H1 (cell line): ENCODE measurements around the gene ELAPOR2. TPM values are rescaled to one million over a fixed set of nuclear protein-coding genes. Genes with fewer than 3 reads are reported as not detected.
A peak's percentile ranks its signal among the peaks of the same experiment; 100 is the strongest.
"Not testable (repeated sequence)": the region's sequence is repeated elsewhere in the genome, so short reads cannot be mapped to it uniquely, and the experiment has no call there.

ENCODE experiments used
- CTCF ChIA-PET: fragments of 300-600 bp; sonication (Branson Sonifier 250); formaldehyde crosslinking; loops from one replicate; lab custom pipeline; 2021; ENCODE audit not compliant: partially characterized antibody; lab: Charles Lee
- POLR2A ChIA-PET: fragments of 300-600 bp; sonication (Branson Sonifier 250); formaldehyde crosslinking; loops from one replicate; lab custom pipeline; 2021; ENCODE audit warnings: inconsistent platforms; ENCODE audit not compliant: partially characterized antibody; lab: Charles Lee
- DNase-seq, 2 experiments: peaks; one replicate each; pipeline versions ENCODE4 v3.0.0 to v3.0.0-alpha.2; 2010 to 2022; ENCODE audit warnings: low spot score in 2 of 2, low read depth in 1 of 2, mixed read lengths in 1 of 2
- FAIRE-seq: peaks from 2 replicates; lab custom pipeline; 2011; peaks lifted over from hg19 to GRCh38; lab: Jason Lieb, UNC
- H2AFZ ChIP-seq: 2 replicates; pipeline ENCODE4 v1.8.1; 2012; ENCODE audit warnings: low read length, inconsistent platforms
- H2AK5ac ChIP-seq: 2 replicates; pipeline ENCODE4 v1.6.1; 2013; ENCODE audit warnings: low read depth, low read length
- H2BK120ac ChIP-seq: replicated peaks from 2 replicates; pipeline ENCODE3; 2013; ENCODE audit warnings: low read depth, low read length, inconsistent platforms
- H2BK12ac ChIP-seq: 2 replicates; pipeline ENCODE4 v1.6.1; 2013; ENCODE audit warnings: low read depth, low read length
- H2BK15ac ChIP-seq: 2 replicates; pipeline ENCODE4 v1.6.1; 2013; ENCODE audit warnings: low read length
- H2BK20ac ChIP-seq: 2 replicates; pipeline ENCODE4 v1.6.1; 2013; ENCODE audit warnings: low read length
- H2BK5ac ChIP-seq: 2 replicates; pipeline ENCODE4 v1.6.1; 2013; ENCODE audit warnings: low read depth, low read length
- H3K14ac ChIP-seq: 2 replicates; pipeline ENCODE4 v1.6.1; 2013; ENCODE audit warnings: inconsistent platforms; ENCODE audit not compliant: insufficient read length
- H3K18ac ChIP-seq: 2 replicates; pipeline ENCODE4 v1.6.1; 2013; ENCODE audit warnings: low read length; ENCODE audit errors: extremely low read depth
- H3K23ac ChIP-seq: 2 replicates; pipeline ENCODE4 v1.6.1; 2013; ENCODE audit warnings: inconsistent platforms; ENCODE audit not compliant: insufficient read length
- H3K23me2 ChIP-seq: 2 replicates; pipeline ENCODE4 v1.6.1; 2013; ENCODE audit warnings: low read depth, low read length
- H3K27ac ChIP-seq: 2 replicates; pipeline ENCODE4 v1.6.1; 2011; ENCODE audit warnings: low read depth, low read length, inconsistent platforms
- H3K27me3 ChIP-seq, 4 experiments: replicated peaks in 1 of 4; 1 replicate in 1 of 4; 2 replicates in 3 of 4; pipeline versions ENCODE4 v1.6.1 to v1.8.1; 2011 to 2013; ENCODE audit warnings: low read length in 3 of 4, mild to moderate bottlenecking in 3 of 4, inconsistent platforms in 2 of 4, mixed read lengths in 2 of 4, moderate library complexity in 1 of 4; ENCODE audit not compliant: control insufficient read depth in 3 of 4, insufficient read depth in 3 of 4; ENCODE audit errors: extremely low read depth in 1 of 4
- H3K36me3 ChIP-seq, 4 experiments: 2 replicates each; pipeline versions ENCODE4 v1.6.1 to v1.8.1; 2011 to 2013; ENCODE audit warnings: mild to moderate bottlenecking in 4 of 4, low read length in 3 of 4, moderate library complexity in 2 of 4, control low read depth in 1 of 4, inconsistent platforms in 1 of 4; ENCODE audit not compliant: insufficient read depth in 4 of 4, control insufficient read depth in 2 of 4
- H3K4ac ChIP-seq: replicated peaks from 2 replicates; pipeline ENCODE3; 2013; ENCODE audit warnings: low read length, low read depth, mixed read lengths, inconsistent platforms; ENCODE audit not compliant: insufficient read length
- H3K4me1 ChIP-seq, 4 experiments: replicated peaks in 1 of 4; 1 replicate in 1 of 4; 2 replicates in 3 of 4; pipeline versions ENCODE4 v1.6.1 to v1.8.1; 2011 to 2013; ENCODE audit warnings: low read length in 3 of 4, inconsistent platforms in 2 of 4, mixed read lengths in 1 of 4; ENCODE audit not compliant: insufficient read depth in 4 of 4, control insufficient read depth in 3 of 4
- H3K4me2 ChIP-seq, 2 experiments: 2 replicates each; pipeline versions ENCODE4 v1.6.1 to v1.8.1; 2011 to 2013; ENCODE audit warnings: low read depth in 2 of 2, low read length in 2 of 2, control low read depth in 1 of 2, inconsistent platforms in 1 of 2, mild to moderate bottlenecking in 1 of 2; ENCODE audit not compliant: insufficient read depth in 1 of 2
- H3K4me3 ChIP-seq, 4 experiments: fragments of 200-600, 300-600 bp in 1 of 4; sonication (generic), shearing (Covaris generic), sonication (Bioruptor Twin) in 1 of 4; 2 replicates each; pipeline versions ENCODE4 v1.5.1 to v1.8.1; 2011 to 2016; ENCODE audit warnings: low read length in 4 of 4, low read depth in 3 of 4, control low read depth in 2 of 4, inconsistent platforms in 2 of 4, mild to moderate bottlenecking in 2 of 4, mixed read lengths in 1 of 4, moderate library complexity in 1 of 4; ENCODE audit not compliant: insufficient read depth in 2 of 4; ENCODE audit errors: extremely low read depth in 1 of 4
- H3K56ac ChIP-seq: replicated peaks from 2 replicates; pipeline ENCODE3; 2013; ENCODE audit warnings: low read depth, mild to moderate bottlenecking, mixed read lengths, low read length, inconsistent platforms; ENCODE audit not compliant: insufficient read length
- H3K79me1 ChIP-seq: 2 replicates; pipeline ENCODE4 v1.6.1; 2013; ENCODE audit warnings: low read depth, low read length, control low read depth
- H3K79me2 ChIP-seq, 2 experiments: 2 replicates each; pipeline versions ENCODE4 v1.6.1 to v1.8.1; 2012 to 2013; ENCODE audit warnings: low read length in 2 of 2, mild to moderate bottlenecking in 2 of 2, inconsistent platforms in 1 of 2; ENCODE audit not compliant: insufficient read depth in 2 of 2, control insufficient read depth in 1 of 2
- H3K9ac ChIP-seq, 4 experiments: replicated peaks in 1 of 4; 1 replicate in 1 of 4; 2 replicates in 3 of 4; pipeline versions ENCODE4 v1.6.1 to v1.8.1; 2011 to 2013; ENCODE audit warnings: low read depth in 3 of 4, low read length in 3 of 4, control low read depth in 2 of 4, mild to moderate bottlenecking in 2 of 4, moderate library complexity in 2 of 4, inconsistent platforms in 1 of 4; ENCODE audit errors: extremely low read depth in 1 of 4
- H3K9me3 ChIP-seq, 2 experiments: 2 replicates each; pipeline versions ENCODE4 v1.6.1 to v1.8.1; 2012 to 2013; ENCODE audit warnings: mild to moderate bottlenecking in 2 of 2, moderate library complexity in 2 of 2, control low read depth in 1 of 2, inconsistent platforms in 1 of 2, low read depth in 1 of 2, low read length in 1 of 2, mixed read lengths in 1 of 2; ENCODE audit not compliant: insufficient read depth in 2 of 2
- H4K20me1 ChIP-seq, 2 experiments: replicated peaks in 1 of 2; 2 replicates each; pipeline versions ENCODE3 to v1.8.1; 2011 to 2013; ENCODE audit warnings: inconsistent platforms in 2 of 2, low read length in 2 of 2, mild to moderate bottlenecking in 1 of 2; ENCODE audit not compliant: insufficient read depth in 2 of 2, control insufficient read depth in 1 of 2
- H4K5ac ChIP-seq: 2 replicates; pipeline ENCODE4 v1.6.1; 2013; ENCODE audit warnings: low read length, low read depth, mixed read lengths, inconsistent platforms; ENCODE audit not compliant: insufficient read length
- H4K8ac ChIP-seq: 2 replicates; pipeline ENCODE4 v1.8.0; 2013; ENCODE audit warnings: mild to moderate bottlenecking, moderate library complexity, low read length, inconsistent platforms; ENCODE audit not compliant: insufficient read depth; ENCODE audit errors: extremely low read depth
- H4K91ac ChIP-seq: replicated peaks from 2 replicates; pipeline ENCODE3; 2013; ENCODE audit warnings: low read length, mixed read lengths, inconsistent platforms; ENCODE audit not compliant: insufficient read length
- PHF8 ChIP-seq: fragments of 200-600 bp; sonication (generic); conservative IDR thresholded peaks from 2 replicates; pipeline ENCODE4 v1.7.1; 2012; ENCODE audit warnings: low read depth, mild to moderate bottlenecking, inconsistent platforms, low read length, moderate library complexity
- POLR2A ChIP-seq, 2 experiments: IDR thresholded peaks; 1 replicate in 1 of 2; 2 replicates in 1 of 2; pipeline ENCODE4 v1.6.1; 2011; ENCODE audit warnings: low read depth in 2 of 2, low read length in 2 of 2, mild to moderate bottlenecking in 2 of 2; ENCODE audit errors: control extremely low read depth in 1 of 2
- WGBS, 2 experiments: shearing (Covaris generic) in 1 of 2; methylation state at CpG; one replicate each; pipeline versions ENCODE4 v1.1.6 to v1.1.7; 2013 to 2015; ENCODE audit warnings: low lambda C conversion rate in 2 of 2, mixed read lengths in 2 of 2, inconsistent platforms in 1 of 2, low coverage in 1 of 2, missing lambda C conversion rate in 1 of 2; ENCODE audit not compliant: insufficient replicate concordance in 2 of 2, insufficient coverage in 1 of 2, insufficient read length in 1 of 2; ENCODE audit errors: extremely low coverage in 1 of 2, missing lambda C conversion rate in 1 of 2; 5-methylcytosine and 5-hydroxymethylcytosine counted together
- polyA plus RNA-seq, 7 experiments: library from polyadenylated mRNA; depleted of rRNA in 3 of 7; stranded (reverse) in 5 of 7; unstranded in 2 of 7; fragments of >200 nt in 5 of 7; fragments of 200-250 nt in 2 of 7; gene quantifications; 1 replicate in 5 of 7; 2 replicates in 1 of 7; 4 replicates in 1 of 7; pipeline versions ENCODE4 v1.2.1 to v1.2.3, GENCODE V29; 2011 to 2013; ENCODE audit warnings: missing spikeins in 2 of 7, mixed read lengths in 2 of 7
- total RNA-seq: library from RNA; stranded (reverse); fragmentation: NEBNext Ultra II Directional; extraction: Animal tissue kit (Norgen Biotek cat#: 25700); gene quantifications from 2 replicates; pipeline ENCODE4 v1.2.1, GENCODE V29; 2021

ELAPOR2 gene
- total and polyA plus RNA-seq, 2 of the 8 experiments (the other 6 are each of a cell fraction or from before 2014, with no cell fraction given): 12.9 to 32.9 TPM

DNA sequence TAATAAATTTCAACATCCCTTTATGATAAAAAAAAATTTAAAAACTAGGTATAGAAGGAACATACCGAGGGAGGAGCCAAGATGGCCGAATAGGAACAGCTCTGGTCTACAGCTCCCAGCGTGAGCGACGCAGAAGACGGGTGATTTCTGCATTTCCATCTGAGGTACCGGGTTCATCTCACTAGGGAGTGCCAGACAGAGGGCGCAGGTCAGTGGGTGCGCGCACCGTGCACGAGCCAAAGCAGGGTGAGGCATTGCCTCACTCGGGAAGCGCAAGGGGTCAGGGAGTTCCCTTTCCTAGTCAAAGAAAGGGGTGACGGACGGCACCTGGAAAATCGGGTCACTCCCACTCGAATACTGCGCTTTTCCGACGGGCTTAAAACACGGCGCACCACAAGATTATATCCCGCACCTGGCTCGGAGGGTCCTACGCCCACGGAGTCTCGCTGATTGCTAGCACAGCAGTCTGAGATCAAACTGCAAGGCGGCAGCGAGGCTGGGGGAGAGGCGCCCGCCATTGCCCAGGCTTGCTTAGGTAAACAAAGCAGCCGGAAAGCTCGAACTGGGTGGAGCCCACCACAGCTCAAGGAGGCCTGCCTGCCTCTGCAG is 19.7 kb downstream of the ELAPOR2 start:
- not testable (repeated sequence) for H2BK15ac ChIP-seq, H2BK20ac ChIP-seq
- peak overlapping the region; percentile 48 to 59; a peak in 2 of 4 replicates for H3K4me2 ChIP-seq
- TF ChIP-seq PHF8 (peak; percentile 13; the same call in 1 of the 2 replicates), POLR2A (IDR thresholded peaks at IDR 0.05; ENCODE audit: control extremely low read depth in 1 of 2, low read depth in 2 of 2, low read length in 2 of 2) (peak in 1 of 2 experiments; percentile 37; a peak in 2 of 3 replicates)
- TF ChIP-seq, all 59 proteins: peak for 2; not testable (repeated sequence) for 57
- 37% methylated on average over 32 of the region's 34 CpGs; no CpG with 5 or more reads in 1 of the 2 experiments for WGBS, 2 experiments
- H4K5ac ChIP-seq, H2BK120ac ChIP-seq, H3K79me1 ChIP-seq, H3K23ac ChIP-seq, H2AK5ac ChIP-seq, H3K56ac ChIP-seq, FAIRE-seq, H3K27me3 ChIP-seq, H3K4ac ChIP-seq, H3K18ac ChIP-seq, H3K23me2 ChIP-seq, H3K4me1 ChIP-seq, H4K91ac ChIP-seq, H4K20me1 ChIP-seq, H2AFZ ChIP-seq, H2BK12ac ChIP-seq, H4K8ac ChIP-seq, H3K14ac ChIP-seq, H3K36me3 ChIP-seq, H3K9me3 ChIP-seq: not testable (repeated sequence)
- Histone ChIP-seq H2BK5ac (0 out of 2 replicates have a peak overlapping the region, but pooled peaks have one; percentile 71), H3K9ac (peak overlapping the region in 3 of 4 experiments; percentile 74 to 90 (median 81); a peak in 6 of 7 replicates), H3K79me2 (peaks cover 11 to 48% of the 10 kb centered on the region in 2 experiments), H3K4me3 (peak overlapping the region; percentile 55 to 98 (median 76)), H3K27ac (peak overlapping the region; percentile 79)
- DNase-seq: peak in 1 of 2 experiments; percentile 78
- ChIA-PET CTCF (interaction anchor here (0.9 to 1.1 kb wide), 3 partner anchors 12 to 220 kb away, joined by 3 to 5 read pairs (median 4); no protein-coding TSS in a partner anchor), POLR2A (interaction anchor here (0.8 to 4.2 kb wide), 11 partner anchors 8 to 113 kb away, joined by 3 to 28 read pairs (median 4); partner anchors contain the start of genes DMTF1 and ELAPOR2)
